Measurements from ENCODE around the gene SPOP. TPM values are rescaled to one million over a fixed set of nuclear protein-coding genes. Genes with fewer than 3 reads are reported as not detected.
"Not testable (repeated sequence)": the region's sequence is repeated elsewhere in the genome, so short reads cannot be mapped to it uniquely, and the experiment has no call there.

The SPOP gene
- total RNA-seq, 1 donor from 2014 or later, result 43.6 TPM

- Histone ChIP-seq H3K36me3 (ENCODE audit: control insufficient read depth, insufficient read depth, low read length) (no peaks in the 10 kb centered on the region), H3K4me3 (ENCODE audit: low read depth, low read length) (no peak overlapping the region), H3K27me3 (ENCODE audit: control insufficient read depth, insufficient read depth, low read length) (no peaks in the 10 kb centered on the region)
- DNase-seq (ENCODE audit: low read depth), result no peak
- TF ChIP-seq, protein P1, sequence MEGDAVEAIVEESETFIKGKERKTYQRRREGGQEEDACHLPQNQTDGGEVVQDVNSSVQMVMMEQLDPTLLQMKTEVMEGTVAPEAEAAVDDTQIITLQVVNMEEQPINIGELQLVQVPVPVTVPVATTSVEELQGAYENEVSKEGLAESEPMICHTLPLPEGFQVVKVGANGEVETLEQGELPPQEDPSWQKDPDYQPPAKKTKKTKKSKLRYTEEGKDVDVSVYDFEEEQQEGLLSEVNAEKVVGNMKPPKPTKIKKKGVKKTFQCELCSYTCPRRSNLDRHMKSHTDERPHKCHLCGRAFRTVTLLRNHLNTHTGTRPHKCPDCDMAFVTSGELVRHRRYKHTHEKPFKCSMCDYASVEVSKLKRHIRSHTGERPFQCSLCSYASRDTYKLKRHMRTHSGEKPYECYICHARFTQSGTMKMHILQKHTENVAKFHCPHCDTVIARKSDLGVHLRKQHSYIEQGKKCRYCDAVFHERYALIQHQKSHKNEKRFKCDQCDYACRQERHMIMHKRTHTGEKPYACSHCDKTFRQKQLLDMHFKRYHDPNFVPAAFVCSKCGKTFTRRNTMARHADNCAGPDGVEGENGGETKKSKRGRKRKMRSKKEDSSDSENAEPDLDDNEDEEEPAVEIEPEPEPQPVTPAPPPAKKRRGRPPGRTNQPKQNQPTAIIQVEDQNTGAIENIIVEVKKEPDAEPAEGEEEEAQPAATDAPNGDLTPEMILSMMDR (IDR thresholded peaks at IDR 0.05; ENCODE audit: insufficient read depth, low read length, poor library complexity, severe bottlenecking), result no peak
Measured at GRCh38 chr17:49674507-49674906, 3.4 kb downstream of the SPOP start.

DNA sequence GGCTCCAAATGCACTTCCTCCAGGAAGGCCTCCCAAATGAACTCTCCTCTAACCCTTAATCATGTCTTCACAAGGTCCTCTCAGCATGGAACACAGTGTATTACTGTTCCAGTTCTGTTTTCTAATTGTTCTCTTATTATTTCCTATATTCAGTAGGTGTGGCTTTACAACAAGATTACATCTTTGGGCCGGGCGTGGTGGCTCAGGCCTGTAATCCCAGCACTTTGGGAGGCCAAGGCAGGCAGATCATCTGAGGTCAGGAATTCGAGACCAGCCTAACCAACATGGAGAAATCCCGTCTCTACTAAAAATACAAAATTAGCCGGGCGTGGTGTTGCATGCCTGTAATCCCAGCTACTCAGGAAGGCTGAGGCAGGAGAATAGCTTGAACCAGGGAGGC lies 4.2 kb downstream of the SPOP start:
- not testable (repeated sequence) for H3K4me3 ChIP-seq (ENCODE audit: low read depth, low read length); DNase-seq (ENCODE audit: low read depth); H3K36me3 ChIP-seq (ENCODE audit: control insufficient read depth, insufficient read depth, low read length); H3K27me3 ChIP-seq (ENCODE audit: control insufficient read depth, insufficient read depth, low read length)

DNA sequence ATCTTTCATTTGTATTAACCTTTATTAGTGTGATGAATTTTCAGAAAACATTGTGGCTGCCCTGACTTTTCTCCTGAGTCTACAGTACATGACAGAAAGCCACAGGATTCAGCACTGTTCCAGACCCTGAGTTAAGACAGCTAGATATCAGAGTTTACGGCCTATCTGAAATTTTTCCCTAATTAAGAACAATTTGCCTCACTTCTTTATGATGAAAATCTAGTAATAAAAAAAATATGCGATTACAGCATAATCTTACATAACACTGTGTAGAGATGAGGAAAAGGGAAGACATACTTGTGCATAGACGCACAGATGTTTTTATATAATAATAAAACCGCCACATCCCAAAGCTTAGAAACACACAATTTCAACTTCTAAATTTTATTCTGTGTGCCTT lies 7.3 kb downstream of the SPOP start:
- DNase-seq (ENCODE audit: low read depth), result no peak
- Histone ChIP-seq H3K4me3 (ENCODE audit: low read depth, low read length) (no peak overlapping the region), H3K36me3 (ENCODE audit: control insufficient read depth, insufficient read depth, low read length) (no peaks in the 10 kb centered on the region), H3K27me3 (ENCODE audit: control insufficient read depth, insufficient read depth, low read length) (no peaks in the 10 kb centered on the region)
- TF ChIP-seq, protein P1 (IDR thresholded peaks at IDR 0.05; ENCODE audit: insufficient read depth, low read length, poor library complexity, severe bottlenecking), result no peak

DNA sequence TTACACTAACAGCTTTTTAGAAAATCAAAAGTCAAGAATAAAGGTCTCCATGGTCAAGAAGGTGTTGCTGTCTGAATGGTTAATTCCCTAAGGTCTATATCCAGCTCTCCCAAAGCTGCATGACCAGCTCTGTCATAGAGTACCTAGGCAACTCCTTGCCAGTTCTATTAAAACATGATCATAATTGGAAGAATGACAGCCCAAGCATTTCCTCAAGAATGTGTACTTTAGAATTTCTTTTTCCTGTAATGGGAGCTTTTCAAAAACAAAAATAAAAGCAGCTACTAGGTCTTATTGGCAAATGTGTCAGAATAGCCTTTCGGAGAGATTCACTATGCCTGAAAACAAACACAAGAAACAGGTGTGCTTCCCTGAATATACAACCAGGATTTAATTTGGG lies 7.9 kb downstream of the SPOP start:
- Histone ChIP-seq H3K36me3 (ENCODE audit: control insufficient read depth, insufficient read depth, low read length) (no peaks in the 10 kb centered on the region), H3K27me3 (ENCODE audit: control insufficient read depth, insufficient read depth, low read length) (no peaks in the 10 kb centered on the region), H3K4me3 (ENCODE audit: low read depth, low read length) (no peak overlapping the region)
- no peak for DNase-seq (ENCODE audit: low read depth)
- TF ChIP-seq, protein P1 (IDR thresholded peaks at IDR 0.05; ENCODE audit: insufficient read depth, low read length, poor library complexity, severe bottlenecking), result no peak

DNA sequence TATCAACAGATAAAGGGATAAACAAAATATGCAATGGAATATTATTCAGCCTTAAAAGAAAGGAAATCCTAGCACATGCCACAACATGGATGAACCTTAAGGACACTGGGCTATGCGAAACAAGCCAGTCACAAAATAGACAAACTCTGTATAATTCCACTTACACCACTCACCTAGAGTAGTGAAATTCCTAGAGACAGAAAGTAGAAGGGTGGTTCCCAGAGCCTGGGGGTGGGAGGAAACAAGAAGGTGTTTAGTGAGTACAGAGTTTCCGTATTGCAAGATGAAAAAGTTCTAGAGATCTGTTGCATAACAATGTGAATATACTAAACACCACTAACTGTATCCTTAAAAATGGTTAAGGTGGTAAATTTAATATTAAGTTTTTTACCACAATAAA lies 10.0 kb downstream of the SPOP start:
- Histone ChIP-seq H3K36me3 (ENCODE audit: control insufficient read depth, insufficient read depth, low read length) (no peaks in the 10 kb centered on the region), H3K27me3 (ENCODE audit: control insufficient read depth, insufficient read depth, low read length) (no peaks in the 10 kb centered on the region), H3K4me3 (ENCODE audit: low read depth, low read length) (no peak overlapping the region)
- no peak for DNase-seq (ENCODE audit: low read depth)
- TF ChIP-seq, protein P1 (IDR thresholded peaks at IDR 0.05; ENCODE audit: insufficient read depth, low read length, poor library complexity, severe bottlenecking), result no peak

DNA sequence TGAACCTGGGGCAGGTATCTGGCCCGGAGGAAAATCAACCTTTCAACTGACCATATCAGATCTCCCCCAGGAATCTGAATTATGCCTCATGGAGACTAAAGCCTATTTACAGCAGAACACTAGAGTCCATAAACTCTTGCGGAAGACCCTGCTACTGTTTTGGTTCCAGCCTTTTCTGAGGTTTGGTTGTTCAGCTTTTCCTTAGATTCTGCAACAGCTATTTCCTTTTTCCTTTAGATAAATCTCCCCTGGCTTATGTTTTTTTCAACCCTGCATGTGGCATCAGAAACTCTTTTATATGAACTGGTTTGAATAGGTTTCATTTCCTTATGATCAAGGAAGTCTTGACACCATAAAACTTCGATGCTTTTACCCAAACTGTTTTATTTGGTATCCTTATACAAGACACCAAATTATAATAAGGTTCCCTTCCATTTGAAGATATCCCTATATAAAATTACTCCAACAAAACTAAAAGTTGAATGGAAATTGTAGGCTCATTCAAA lies 13.1 kb downstream of the SPOP start:
- H3K4me3 ChIP-seq (ENCODE audit: low read depth, low read length), result no peak overlapping the region
- H3K36me3 ChIP-seq (ENCODE audit: control insufficient read depth, insufficient read depth, low read length), result no peaks in the 10 kb centered on the region
- TF ChIP-seq, protein P1 (IDR thresholded peaks at IDR 0.05; ENCODE audit: insufficient read depth, low read length, poor library complexity, severe bottlenecking), result no peak
- no peaks in the 10 kb centered on the region for H3K27me3 ChIP-seq (ENCODE audit: control insufficient read depth, insufficient read depth, low read length)
- no peak for DNase-seq (ENCODE audit: low read depth)
